GM12874 (cell line): ENCODE results near the gene LMO1.

ENCODE experiments used
- CTCF ChIP-seq: IDR thresholded peaks from 2 replicates; pipeline ENCODE4 v1.5.1; 2011; ENCODE audit warnings: low read depth, mild to moderate bottlenecking, control low read depth, low read length, moderate library complexity; ENCODE audit not compliant: insufficient read depth

LMO1 gene

GRCh38 chr11:8281266-8281665 is 17.6 kb upstream of the LMO1 start:
- no peak for TF ChIP-seq CTCF

GRCh38 chr11:8277691-8278090 is 14.0 kb upstream of the LMO1 start:
- no peak for TF ChIP-seq CTCF

GRCh38 chr11:8276528-8276927 is 12.8 kb upstream of the LMO1 start:
- TF ChIP-seq CTCF, result no peak

- TF ChIP-seq CTCF, result no peak
These were observed 9.6 kb upstream of the LMO1 start for GRCh38 chr11:8273287-8273686.

GRCh38 chr11:8271106-8271886 is 7.6 kb upstream of the LMO1 start:
- no peak for TF ChIP-seq CTCF

- no peak for TF ChIP-seq CTCF
These were observed 6.0 kb upstream of the LMO1 start for GRCh38 chr11:8269636-8270035.

- TF ChIP-seq CTCF, result no peak
These were observed 5.1 kb upstream of the LMO1 start for GRCh38 chr11:8268530-8269400.
